NCI-H524 (cell line): ENCODE results near the gene PROZ.
"Not testable (repeated sequence)": the region's sequence is repeated elsewhere in the genome, so short reads cannot be mapped to it uniquely, and the experiment has no call there.

Experiments used
- DNase-seq, 2 experiments: peaks; one replicate each; lab custom pipeline; 2025; lab: John Stamatoyannopoulos, UW

The PROZ gene, protein sequence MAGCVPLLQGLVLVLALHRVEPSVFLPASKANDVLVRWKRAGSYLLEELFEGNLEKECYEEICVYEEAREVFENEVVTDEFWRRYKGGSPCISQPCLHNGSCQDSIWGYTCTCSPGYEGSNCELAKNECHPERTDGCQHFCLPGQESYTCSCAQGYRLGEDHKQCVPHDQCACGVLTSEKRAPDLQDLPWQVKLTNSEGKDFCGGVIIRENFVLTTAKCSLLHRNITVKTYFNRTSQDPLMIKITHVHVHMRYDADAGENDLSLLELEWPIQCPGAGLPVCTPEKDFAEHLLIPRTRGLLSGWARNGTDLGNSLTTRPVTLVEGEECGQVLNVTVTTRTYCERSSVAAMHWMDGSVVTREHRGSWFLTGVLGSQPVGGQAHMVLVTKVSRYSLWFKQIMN

DNA sequence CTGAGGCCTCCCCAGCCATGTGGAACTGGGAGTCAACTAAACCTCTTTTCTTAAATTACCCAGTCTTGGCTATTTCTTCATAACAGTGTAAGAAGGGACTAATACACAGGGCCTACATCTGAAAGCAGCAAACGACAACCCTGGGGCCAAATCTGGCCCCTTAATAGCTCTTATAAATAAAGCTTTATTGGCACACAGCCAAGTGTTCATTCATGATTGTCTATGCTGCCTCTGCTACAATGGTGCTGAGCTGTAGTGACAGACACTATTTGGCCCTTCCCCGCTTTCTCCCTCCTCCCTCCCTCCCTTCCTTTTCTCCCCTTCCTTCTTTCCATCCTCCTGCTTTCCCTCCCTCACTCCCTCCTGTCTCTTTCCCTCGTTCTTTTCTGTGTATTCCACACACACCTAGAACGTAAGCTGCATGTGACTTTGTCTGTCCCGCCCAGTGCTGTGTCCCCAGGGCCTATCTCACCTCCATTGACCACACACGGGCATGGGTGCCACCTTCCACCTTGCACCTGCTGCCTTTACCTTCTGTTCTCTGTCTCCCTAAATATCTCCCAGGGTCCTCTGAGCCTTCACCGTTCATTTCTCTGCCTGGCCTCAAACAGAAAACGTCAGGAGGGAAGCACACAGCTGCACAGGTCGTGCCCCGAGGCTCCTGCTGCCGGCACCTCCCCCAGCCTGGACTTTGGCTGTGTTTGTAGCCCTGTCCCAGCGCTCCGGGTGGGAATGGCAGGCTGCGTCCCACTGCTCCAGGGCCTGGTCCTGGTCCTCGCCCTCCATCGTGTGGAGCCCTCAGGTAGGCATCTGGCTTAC, at the start of gene PROZ:
PROZ (plus strand) TSS at position 720 of the 819 bp plus-strand sequence; CDS start at position 733, 13 bp downstream.
- no peak for DNase-seq

DNA sequence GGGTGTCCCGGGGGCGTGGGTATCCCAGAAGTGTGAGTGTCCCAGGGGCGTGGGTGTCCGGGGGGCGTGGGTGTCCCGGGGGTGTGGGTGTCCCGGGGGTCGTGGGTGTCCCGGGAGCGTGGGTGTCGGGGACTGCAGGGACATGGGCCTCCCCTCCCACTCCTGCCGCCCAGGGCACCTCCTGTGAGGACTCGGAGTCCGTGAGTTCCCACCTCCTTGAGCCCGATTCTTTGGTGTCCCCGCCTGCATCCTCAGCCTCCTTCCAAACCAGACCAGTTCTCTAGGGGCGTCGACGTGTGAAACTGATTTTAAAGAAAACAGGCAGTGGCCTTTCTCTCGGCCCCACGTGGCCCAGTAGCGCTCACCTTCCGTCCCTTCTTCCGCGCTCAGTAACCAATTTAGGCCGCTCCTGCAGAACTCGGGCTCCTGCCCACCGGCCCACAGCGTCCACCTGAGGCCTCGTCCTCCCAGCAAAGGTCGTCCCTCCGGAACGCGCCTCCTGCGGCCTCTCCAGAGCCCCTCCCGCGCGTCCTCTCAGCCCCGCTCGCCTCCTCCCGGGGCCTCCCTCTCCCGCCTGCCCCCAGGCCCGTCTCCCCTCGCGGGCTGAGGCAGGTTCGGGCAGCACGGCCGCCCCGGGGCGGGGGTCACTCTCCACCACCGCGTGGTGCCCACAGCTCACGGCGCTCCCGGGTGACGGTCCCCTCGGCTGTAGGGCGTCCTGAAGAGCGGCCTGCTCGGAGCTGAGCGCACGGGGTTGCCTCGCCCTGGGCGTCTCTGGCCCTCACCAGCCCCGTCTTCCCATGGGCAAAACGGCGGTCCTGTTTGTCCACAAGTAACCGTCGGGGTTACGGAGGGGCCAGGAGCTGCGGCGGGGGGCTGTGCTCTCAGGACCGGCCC, 49.0 kb upstream of the PROZ start:
- no peak for DNase-seq

DNA sequence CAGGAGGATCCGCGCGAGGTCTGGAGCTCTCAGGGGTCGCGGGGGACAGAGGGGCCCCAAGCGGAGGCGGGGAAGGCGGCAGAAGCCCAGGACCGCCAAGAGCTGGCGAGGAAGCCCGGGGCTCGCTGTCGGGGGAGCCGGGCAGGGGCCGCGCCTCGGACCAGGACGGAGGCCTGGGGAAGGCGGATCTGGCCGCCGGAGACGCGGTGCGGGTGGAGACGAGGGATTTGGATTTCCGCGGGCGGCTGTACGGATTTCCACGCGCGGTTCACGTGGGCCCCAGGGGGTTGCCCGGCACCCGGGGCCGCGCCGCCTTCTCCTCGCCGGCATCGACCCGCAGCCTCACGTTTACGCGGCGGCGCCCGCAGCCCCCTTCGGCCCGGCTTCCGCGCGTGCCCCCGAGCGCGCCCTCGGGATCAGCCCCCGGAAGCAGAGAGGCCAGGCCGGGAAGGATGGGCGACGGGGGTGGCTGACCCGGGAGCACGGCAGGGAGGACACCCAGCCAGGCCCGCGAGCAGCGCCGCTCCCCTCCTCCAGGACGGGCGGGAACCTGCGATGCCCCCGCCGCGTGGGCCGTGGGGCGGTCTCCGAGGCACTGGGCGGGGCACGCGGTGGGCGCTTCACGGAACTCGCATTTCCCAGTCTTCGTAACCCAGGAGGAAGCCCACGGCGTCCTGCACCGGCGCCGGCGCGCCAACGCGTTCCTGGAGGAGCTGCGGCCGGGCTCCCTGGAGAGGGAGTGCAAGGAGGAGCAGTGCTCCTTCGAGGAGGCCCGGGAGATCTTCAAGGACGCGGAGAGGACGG, 48.2 kb upstream of the PROZ start:
- DNase-seq: no peak

DNA sequence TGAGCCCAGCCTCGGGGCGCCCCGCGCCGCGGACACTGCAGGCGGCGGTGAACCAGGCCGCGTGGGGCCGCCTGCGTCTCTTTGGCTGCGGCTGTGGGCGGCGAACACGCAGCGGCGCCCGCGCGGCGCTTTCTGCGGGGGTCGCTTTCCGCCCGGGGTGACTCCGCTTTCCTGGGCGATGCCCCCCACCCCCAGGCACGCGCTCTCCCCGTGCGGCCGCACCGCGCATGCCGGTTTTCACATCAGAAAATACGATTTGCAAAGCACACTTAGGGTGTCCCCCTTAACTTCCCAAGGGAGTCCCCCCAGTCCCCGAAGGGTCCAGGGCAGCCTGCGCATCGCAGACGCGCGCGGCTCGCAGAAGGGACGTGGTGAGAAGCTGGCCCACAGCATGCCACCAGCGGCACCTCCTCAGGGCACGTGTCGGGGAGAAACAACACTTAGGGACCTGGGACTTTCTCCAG, 47.6 kb upstream of the PROZ start:
- no peak for DNase-seq

DNA sequence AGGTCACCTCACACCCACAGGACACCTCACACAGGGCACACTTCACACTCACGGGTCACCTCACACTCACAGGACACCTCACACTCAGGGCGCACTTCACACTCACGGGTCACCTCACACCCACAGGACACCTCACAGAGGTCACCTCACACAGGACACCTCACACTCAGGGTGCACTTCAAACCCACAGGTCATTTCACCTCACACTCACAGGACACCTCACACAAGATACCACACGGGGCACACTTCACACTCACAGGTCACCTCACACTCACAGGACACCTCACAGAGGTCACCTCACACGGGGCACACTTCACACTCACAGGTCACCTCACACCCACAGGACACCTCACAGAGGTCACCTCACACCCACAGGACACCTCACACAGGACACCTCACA, 46.6 kb upstream of the PROZ start:
- not testable (repeated sequence) for DNase-seq

DNA sequence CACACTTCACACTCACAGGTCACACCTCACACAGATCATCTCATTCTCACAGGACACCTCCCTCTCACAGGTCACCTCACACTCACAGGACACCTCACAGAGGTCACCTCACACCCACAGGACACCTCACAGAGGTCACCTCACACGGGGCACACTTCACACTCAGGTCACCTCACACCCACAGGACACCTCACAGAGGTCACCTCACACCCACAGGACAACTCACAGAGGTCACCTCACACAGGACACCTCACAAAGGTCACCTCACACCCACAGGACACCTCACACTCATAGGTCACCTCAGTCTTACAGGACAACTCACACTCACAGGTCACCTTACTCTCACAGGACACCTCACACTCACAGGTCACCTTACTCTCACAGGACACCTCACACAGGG, 46.0 kb upstream of the PROZ start:
- DNase-seq: not testable (repeated sequence)

DNA sequence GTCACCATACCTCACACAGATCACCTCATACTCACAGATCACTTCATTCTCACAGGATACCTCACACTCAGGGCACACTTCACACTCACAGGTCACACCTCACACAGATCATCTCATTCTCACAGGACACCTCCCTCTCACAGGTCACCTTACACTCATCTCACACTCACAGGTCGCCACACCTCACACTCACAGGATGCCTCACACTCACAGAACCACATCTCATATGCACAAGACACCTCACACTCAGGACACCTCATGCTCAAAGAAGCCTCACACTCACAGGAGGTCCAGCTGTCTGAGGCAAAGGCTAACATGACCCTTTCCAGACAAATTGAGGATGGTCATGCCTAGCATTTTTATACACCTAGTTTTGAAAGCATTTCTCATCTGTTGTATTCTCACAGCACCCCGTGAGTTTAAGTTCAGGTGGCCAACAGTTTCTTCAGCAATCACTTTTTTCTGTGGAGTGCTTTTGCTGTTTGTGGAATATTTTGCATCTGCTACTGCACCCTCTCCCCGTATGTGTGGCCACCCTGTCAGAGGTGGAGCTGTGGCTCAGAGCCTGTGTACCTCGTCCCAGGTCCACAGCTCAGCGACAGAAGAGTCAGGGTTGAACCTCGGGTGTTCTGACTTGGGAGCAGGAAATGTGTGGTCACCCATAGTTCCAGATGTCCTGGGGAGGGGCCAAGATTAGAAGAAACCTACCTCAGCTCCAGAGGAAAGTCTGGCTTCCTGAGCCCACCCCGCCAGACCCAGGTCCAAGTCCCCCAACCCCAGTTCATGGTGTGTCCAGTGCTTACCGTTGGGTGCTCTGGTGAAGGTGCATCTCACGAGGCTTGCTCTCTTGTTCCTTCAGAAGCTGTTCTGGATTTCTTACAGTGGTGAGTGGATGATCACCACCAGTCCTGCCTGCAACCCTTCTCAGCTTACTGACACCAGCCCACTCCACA, 45.3 kb upstream of the PROZ start:
- no peak for DNase-seq

DNA sequence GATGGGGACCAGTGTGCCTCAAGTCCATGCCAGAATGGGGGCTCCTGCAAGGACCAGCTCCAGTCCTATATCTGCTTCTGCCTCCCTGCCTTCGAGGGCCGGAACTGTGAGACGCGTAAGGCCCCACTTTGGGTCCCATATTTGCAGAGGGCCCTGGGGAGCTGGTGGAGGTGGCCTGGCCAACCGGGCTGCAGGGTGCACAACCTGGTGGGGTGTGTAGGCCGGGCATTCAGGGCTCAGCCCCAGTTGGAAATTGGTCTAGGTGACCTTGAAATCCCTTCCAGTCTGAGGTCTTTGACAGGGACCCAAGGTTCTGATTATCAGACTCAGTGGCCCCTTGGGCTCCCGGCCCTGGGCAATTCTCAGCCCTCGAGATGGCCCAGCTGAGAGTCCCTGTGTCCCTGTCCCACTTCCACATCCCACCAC, 44.6 kb upstream of the PROZ start:
- no peak for DNase-seq

DNA sequence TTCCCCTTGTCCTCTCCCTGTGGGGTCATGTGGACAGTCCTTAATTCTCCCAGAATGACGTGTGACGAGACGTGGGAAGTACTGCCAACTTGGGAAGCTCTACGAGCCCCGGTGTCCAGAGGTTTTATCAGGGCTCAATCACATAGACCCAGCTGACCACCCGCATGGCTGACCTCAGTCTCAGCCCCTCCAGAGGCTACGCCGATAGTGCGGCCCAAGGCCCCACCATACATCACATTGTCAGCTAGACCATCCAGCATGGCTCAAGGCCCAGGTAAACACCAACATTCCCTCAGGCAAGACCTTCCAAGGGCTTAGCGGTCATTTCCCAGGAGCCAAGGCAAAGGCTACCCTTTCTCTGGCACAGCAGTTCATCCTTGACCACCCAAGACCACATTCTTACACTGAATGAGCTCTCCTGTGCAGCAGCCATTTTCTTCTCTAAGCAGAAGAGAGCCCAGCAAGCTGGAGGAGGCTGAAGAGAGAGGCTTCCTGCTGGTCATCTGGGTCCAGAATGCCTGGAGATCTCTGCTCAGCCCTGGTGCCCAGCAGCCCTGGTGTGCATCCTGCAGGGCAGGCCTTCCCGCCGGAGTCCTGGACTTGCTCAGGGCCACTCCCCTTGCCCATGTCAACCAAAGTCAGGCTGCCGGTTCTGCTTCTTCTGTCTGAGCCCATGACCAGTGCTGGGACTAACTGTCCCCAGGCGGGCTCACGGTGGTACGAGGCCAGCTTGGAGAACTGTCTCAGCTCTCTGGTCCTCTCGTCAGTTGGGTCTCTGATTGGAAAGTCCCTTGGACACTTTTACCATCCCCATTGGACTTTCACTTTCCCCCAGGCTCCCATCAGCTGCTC, 43.7 kb upstream of the PROZ start:
- no peak for DNase-seq

DNA sequence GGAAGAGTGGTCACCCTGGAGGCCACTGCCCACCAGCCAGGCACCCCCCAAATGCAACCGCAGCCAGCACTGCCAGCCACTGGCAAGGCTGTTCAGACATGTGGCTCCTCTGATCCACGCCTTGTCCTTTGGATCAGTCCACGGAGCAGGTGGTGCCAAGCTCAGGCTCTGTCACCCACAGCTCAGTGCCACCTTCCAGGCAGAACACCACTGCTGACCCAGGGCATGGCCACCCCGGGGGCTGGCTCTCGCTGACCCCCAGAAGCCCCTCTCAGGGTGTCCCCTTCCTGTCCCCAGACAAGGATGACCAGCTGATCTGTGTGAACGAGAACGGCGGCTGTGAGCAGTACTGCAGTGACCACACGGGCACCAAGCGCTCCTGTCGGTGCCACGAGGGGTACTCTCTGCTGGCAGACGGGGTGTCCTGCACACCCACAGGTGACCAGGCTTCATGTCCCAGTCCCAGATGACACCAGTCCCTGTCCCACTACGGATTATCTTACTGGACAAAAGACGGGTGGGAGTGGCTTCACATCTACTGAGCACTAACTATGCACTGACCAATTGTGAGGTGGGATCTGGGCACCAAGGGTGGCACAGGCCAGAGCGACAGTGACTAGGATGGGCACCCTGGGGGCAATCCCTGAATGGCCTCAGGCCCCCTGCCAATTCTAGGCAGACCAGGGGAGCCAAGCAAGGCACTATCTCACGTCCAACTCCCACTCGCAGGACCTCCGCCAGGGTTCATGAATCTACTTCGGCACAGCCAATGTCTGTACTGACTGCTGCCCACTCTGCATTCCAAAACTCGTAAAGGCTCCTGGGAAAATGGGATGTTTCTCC, 42.9 kb upstream of the PROZ start:
- DNase-seq: no peak

DNA sequence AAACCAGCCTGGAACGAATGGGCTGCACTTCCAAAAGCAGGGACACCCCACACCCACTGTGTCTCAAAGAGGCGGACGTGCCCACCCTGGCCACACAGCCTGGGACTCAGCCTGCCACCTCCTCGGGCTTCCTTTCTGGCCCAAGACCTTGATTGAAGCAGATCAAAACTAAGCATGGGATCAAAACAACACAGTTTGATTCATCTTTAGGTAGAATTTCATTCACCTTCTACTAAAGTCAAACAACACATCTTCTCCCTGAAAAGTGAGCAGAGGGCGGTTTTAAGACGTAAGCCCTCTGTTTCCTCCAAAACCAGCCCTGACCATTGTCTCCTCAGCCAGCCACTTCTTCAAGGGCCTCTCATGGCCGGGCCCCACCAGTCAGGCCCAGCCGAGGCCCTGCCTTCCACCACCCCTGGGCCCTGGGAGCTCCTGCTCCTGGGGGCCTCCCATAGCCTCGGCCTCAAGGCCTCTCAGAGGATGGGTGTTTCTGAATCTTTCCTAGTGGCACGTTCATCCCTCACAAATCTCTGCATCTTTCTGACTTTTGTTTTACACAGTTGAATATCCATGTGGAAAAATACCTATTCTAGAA, 42.1 kb upstream of the PROZ start:
- no peak for DNase-seq

DNA sequence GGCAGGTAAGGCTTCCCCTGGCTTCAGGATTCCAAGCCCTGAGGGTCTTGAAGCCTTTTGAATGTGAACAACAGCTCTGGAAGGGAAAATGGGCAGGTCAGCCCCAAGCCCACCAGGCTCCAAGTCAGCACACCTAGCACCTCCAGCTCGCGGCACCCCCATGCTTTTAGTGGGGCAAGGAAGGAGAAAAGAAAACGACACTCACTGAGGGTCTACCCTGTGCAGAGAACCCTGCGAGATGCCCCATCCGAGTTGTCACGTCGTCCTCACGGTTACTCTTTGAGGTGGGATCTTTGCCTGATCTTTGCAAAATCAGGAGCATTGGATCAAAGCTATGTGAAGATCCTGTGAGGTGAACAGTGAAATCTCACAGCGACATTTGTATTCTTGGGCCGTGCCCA, 41.6 kb upstream of the PROZ start:
- DNase-seq: no peak

DNA sequence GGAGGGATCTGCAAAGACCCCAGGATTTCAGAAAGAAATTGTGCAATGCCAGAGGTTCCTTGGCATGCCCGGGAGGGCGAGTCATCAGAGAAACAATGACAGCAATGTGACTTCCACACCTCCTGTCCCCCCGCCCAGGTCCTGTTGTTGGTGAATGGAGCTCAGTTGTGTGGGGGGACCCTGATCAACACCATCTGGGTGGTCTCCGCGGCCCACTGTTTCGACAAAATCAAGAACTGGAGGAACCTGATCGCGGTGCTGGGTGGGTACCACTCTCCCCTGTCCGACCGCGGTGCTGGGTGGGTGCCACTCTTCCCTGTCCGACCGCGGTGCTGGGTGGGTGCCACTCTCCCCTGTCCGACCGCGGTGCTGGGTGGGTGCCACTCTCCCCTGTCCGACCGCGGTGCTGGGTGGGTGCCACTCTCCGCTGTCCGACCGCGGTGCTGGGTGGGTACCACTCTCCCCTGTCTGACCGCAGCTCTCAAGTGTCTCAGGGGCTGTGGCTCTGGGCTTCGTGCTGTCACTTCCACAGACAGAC, 41.0 kb upstream of the PROZ start:
- no peak for DNase-seq

DNA sequence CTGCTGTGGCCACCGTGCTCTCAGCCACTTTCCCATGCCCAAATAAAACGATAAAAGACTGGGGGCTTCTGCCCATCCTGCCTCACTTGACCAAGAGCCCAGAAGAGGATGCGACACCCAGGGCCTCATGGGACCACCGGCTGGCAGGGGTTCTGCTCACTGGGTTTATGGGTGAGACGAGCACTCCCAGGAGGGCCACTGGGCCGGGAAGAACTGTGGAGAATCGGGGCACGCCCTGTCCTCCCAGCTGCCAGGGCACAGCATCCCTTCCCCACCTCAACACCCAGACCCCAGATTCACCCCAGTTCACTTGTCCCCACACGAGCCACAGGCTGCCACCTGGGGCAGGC, 40.6 kb upstream of the PROZ start:
- DNase-seq: no peak

DNA sequence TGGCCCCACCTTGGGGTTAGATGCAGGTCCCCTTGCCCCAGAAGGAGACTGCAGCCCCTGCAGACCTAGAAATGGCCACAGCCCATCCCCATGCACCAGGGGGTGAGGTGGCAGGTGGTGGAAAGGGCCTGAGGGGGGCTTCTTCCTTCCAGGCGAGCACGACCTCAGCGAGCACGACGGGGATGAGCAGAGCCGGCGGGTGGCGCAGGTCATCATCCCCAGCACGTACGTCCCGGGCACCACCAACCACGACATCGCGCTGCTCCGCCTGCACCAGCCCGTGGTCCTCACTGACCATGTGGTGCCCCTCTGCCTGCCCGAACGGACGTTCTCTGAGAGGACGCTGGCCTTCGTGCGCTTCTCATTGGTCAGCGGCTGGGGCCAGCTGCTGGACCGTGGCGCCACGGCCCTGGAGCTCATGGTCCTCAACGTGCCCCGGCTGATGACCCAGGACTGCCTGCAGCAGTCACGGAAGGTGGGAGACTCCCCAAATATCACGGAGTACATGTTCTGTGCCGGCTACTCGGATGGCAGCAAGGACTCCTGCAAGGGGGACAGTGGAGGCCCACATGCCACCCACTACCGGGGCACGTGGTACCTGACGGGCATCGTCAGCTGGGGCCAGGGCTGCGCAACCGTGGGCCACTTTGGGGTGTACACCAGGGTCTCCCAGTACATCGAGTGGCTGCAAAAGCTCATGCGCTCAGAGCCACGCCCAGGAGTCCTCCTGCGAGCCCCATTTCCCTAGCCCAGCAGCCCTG, 40.0 kb upstream of the PROZ start:
- no peak for DNase-seq

DNA sequence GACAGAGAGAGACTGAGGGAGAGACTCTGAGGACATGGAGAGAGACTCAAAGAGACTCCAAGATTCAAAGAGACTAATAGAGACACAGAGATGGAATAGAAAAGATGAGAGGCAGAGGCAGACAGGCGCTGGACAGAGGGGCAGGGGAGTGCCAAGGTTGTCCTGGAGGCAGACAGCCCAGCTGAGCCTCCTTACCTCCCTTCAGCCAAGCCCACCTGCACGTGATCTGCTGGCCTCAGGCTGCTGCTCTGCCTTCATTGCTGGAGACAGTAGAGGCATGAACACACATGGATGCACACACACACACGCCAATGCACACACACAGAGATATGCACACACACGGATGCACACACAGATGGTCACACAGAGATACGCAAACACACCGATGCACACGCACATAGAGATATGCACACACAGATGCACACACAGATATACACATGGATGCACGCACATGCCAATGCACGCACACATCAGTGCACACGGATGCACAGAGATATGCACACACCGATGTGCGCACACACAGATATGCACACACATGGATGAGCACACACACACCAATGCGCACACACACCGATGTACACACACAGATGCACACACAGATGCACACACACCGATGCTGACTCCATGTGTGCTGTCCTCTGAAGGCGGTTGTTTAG, 39.2 kb upstream of the PROZ start:
- DNase-seq: no peak
